OCI-LY1 (cell line): ENCODE results near the gene FRMD4A.

ENCODE experiments used
- H2AFZ ChIP-seq: fragments of 200-600 bp; sonication (generic), shearing (Covaris generic); 2 replicates; pipeline ENCODE4 v1.6.0; 2014; ENCODE audit warnings: antibody characterized with exemption, mild to moderate bottlenecking, low read length
- H3F3A ChIP-seq: fragments of 200-600 bp; sonication (generic), shearing (Covaris generic); 2 replicates; pipeline ENCODE4 v1.6.0; 2014; ENCODE audit warnings: mild to moderate bottlenecking, antibody characterized with exemption, low read length, moderate library complexity; ENCODE audit not compliant: insufficient read depth
- H3K27ac ChIP-seq: fragments of 200-600 bp; sonication (generic); 2 replicates; pipeline ENCODE4 v1.5.1; 2014; ENCODE audit warnings: low read length, mixed run types, mild to moderate bottlenecking, low read depth; ENCODE audit not compliant: poor library complexity, severe bottlenecking
- H3K27me3 ChIP-seq: fragments of 200-600 bp; sonication (generic); 2 replicates; pipeline ENCODE4 v1.6.0; 2014; ENCODE audit warnings: antibody characterized with exemption, mild to moderate bottlenecking, low read length, moderate library complexity; ENCODE audit not compliant: insufficient read depth
- H3K36me3 ChIP-seq: fragments of 200-600 bp; sonication (generic); 2 replicates; pipeline ENCODE4 v1.6.1; 2014; ENCODE audit warnings: mild to moderate bottlenecking, antibody characterized with exemption, low read length, moderate library complexity, mixed read lengths; ENCODE audit not compliant: insufficient read depth
- H3K4me1 ChIP-seq: fragments of 200-600 bp; sonication (generic); 2 replicates; pipeline ENCODE4 v1.5.1; 2014; ENCODE audit warnings: mild to moderate bottlenecking, low read length, moderate library complexity; ENCODE audit not compliant: insufficient read depth, severe bottlenecking
- H3K4me2 ChIP-seq: fragments of 200-600 bp; sonication (generic), shearing (Covaris generic); 2 replicates; pipeline ENCODE4 v1.6.1; 2014; ENCODE audit warnings: low read length
- H3K4me3 ChIP-seq: fragments of 200-600 bp; sonication (generic); 2 replicates; pipeline ENCODE4 v1.5.1; 2014; ENCODE audit warnings: low read length, low read depth, mild to moderate bottlenecking, mixed read lengths; ENCODE audit not compliant: poor library complexity, severe bottlenecking
- H3K79me2 ChIP-seq: fragments of 200-600 bp; shearing (Covaris generic); 2 replicates; pipeline ENCODE4 v1.6.1; 2016; ENCODE audit warnings: mixed run types, low read length, mixed read lengths; ENCODE audit not compliant: insufficient read depth
- H3K9ac ChIP-seq: fragments of 200-600 bp; sonication (generic), shearing (Covaris generic); 2 replicates; pipeline ENCODE4 v1.6.1; 2014; ENCODE audit warnings: mild to moderate bottlenecking, low read length, mixed read lengths
- H3K9me2 ChIP-seq: fragments of 200-600 bp; sonication (generic), shearing (Covaris generic); 2 replicates; pipeline ENCODE4 v1.6.1; 2014; ENCODE audit warnings: low read depth, mild to moderate bottlenecking, low read length, mixed read lengths
- H3K9me3 ChIP-seq: fragments of 200-600 bp; shearing (Covaris generic); 2 replicates; pipeline ENCODE4 v1.6.1; 2014; ENCODE audit warnings: low read length, mixed read lengths
- H4K20me1 ChIP-seq: fragments of 200-600 bp; sonication (generic), shearing (Covaris generic); 2 replicates; pipeline ENCODE4 v1.6.0; 2016; ENCODE audit warnings: mild to moderate bottlenecking, low read length; ENCODE audit not compliant: insufficient read depth
- CTCF ChIP-seq: fragments of 200-600 bp; sonication (generic), shearing (Covaris generic); IDR thresholded peaks from 2 replicates; pipeline ENCODE4 v1.5.1; 2017; ENCODE audit warnings: mild to moderate bottlenecking, antibody characterized with exemption, low read length, moderate library complexity, mixed read lengths
- EZH2 ChIP-seq: fragments of 200-600 bp; sonication (generic), shearing (Covaris generic); IDR thresholded peaks from 2 replicates; pipeline ENCODE4 v1.8.0; 2017; ENCODE audit warnings: borderline replicate concordance, mixed run types, mild to moderate bottlenecking, antibody characterized with exemption, low read length, moderate library complexity, mixed read lengths

FRMD4A gene

GRCh38 chr10:14162629-14163344, 167.9 kb downstream of the FRMD4A start:
- H3K9ac ChIP-seq = no peak overlapping the region

GRCh38 chr10:14162061-14162460, 168.7 kb downstream of the FRMD4A start:
- Histone ChIP-seq H3K9me2 (no peaks in the 10 kb centered on the region), H3K4me2 (no peak overlapping the region), H3K79me2 (no peaks in the 10 kb centered on the region), H3K9me3 (no peaks in the 10 kb centered on the region), H3K27ac (no peak overlapping the region), H3K4me3 (no peak overlapping the region), H2AFZ (no peak overlapping the region), H3F3A (no peaks in the 10 kb centered on the region), H3K9ac (no peak overlapping the region), H3K36me3 (no peaks in the 10 kb centered on the region), H4K20me1 (no peaks in the 10 kb centered on the region), H3K27me3 (no peaks in the 10 kb centered on the region), H3K4me1 (no peaks in the 10 kb centered on the region)
- TF ChIP-seq EZH2 = no peak
- TF ChIP-seq CTCF = no peak

More at GRCh38 chr10:14162629-14163344, 167.9 kb downstream of the FRMD4A start:
- Histone ChIP-seq H4K20me1 (no peaks in the 10 kb centered on the region), H3K27ac (no peak overlapping the region), H3K27me3 (no peaks in the 10 kb centered on the region), H3K4me2 (no peak overlapping the region), H3K9me3 (no peaks in the 10 kb centered on the region), H2AFZ (no peak overlapping the region), H3K36me3 (no peaks in the 10 kb centered on the region), H3K9me2 (no peaks in the 10 kb centered on the region), H3F3A (no peaks in the 10 kb centered on the region), H3K4me1 (no peaks in the 10 kb centered on the region), H3K79me2 (no peaks in the 10 kb centered on the region), H3K4me3 (no peak overlapping the region)
- TF ChIP-seq EZH2 (no peak), CTCF (no peak)

GRCh38 chr10:14160299-14160698, 170.4 kb downstream of the FRMD4A start:
- Histone ChIP-seq H3K9me3 (no peaks in the 10 kb centered on the region), H3K9me2 (no peaks in the 10 kb centered on the region), H3K4me2 (no peak overlapping the region), H4K20me1 (no peaks in the 10 kb centered on the region), H3K9ac (no peak overlapping the region), H3K27ac (no peak overlapping the region), H3F3A (no peaks in the 10 kb centered on the region), H3K4me1 (no peaks in the 10 kb centered on the region), H2AFZ (no peak overlapping the region), H3K79me2 (no peaks in the 10 kb centered on the region), H3K27me3 (no peaks in the 10 kb centered on the region), H3K4me3 (no peak overlapping the region), H3K36me3 (no peaks in the 10 kb centered on the region)
- no peak for TF ChIP-seq EZH2
- no peak for TF ChIP-seq CTCF
